Endothelial cell of umbilical vein (primary cell): Measurements from ENCODE around the gene CYB5D1. TPM values are rescaled to one million over a fixed set of nuclear protein-coding genes. Genes with fewer than 3 reads are reported as not detected.

Source experiments
- BruUV-seq: library from RNA; stranded (reverse); fragments of 400-500 nt; replicated peaks from 2 replicates; lab custom pipeline; 2021; lab: Mats Ljungman, UMichigan
- CTCF ChIA-PET: fragments of 300-600, 350-600 bp; sonication (Branson Sonifier 250); formaldehyde crosslinking; loops from one replicate; lab custom pipeline; 2021; ENCODE audit warnings: antibody characterized with exemption, inconsistent platforms; lab: Charles Lee
- POLR2A ChIA-PET: fragments of 300-600, 350-600 bp; sonication (Branson Sonifier 250); formaldehyde crosslinking; loops from one replicate; lab custom pipeline; 2021; ENCODE audit warnings: antibody characterized with exemption, inconsistent platforms; lab: Charles Lee
- DNase-seq: peaks from one replicate; pipeline ENCODE4 v3.0.0-alpha.2; 2011; ENCODE audit warnings: low read depth, low spot score
- FAIRE-seq: peaks from 2 replicates; lab custom pipeline; 2011; peaks lifted over from hg19 to GRCh38; lab: Jason Lieb, UNC
- H2AFZ ChIP-seq: 2 replicates; pipeline ENCODE4 v1.6.0; 2012; ENCODE audit warnings: low read depth, low read length, control low read depth, inconsistent platforms
- H3K27ac ChIP-seq: 2 replicates; pipeline ENCODE4 v1.5.1; 2011; ENCODE audit warnings: low read depth, mild to moderate bottlenecking, control low read depth, low read length, moderate library complexity; ENCODE audit not compliant: insufficient read depth
- H3K27me3 ChIP-seq, 2 experiments: 2 replicates each; pipeline versions ENCODE4 v1.6.0 to v1.6.1; 2011; ENCODE audit warnings: low read length in 2 of 2, mixed read lengths in 1 of 2; ENCODE audit not compliant: control insufficient read depth in 2 of 2, insufficient read depth in 2 of 2
- H3K36me3 ChIP-seq, 2 experiments: 2 replicates in 1 of 2; 3 replicates in 1 of 2; pipeline ENCODE4 v1.5.1; 2011; ENCODE audit warnings: low read length in 2 of 2, mild to moderate bottlenecking in 1 of 2, moderate library complexity in 1 of 2; ENCODE audit not compliant: control insufficient read depth in 2 of 2, insufficient read depth in 2 of 2; ENCODE audit errors: extremely low read depth in 1 of 2
- H3K4me1 ChIP-seq: 3 replicates; pipeline ENCODE4 v1.5.1; 2011; ENCODE audit warnings: mild to moderate bottlenecking, low read length; ENCODE audit not compliant: control insufficient read depth, insufficient read depth; ENCODE audit errors: extremely low read depth
- H3K4me2 ChIP-seq: 2 replicates; pipeline ENCODE4 v1.6.1; 2011; ENCODE audit warnings: low read length, control low read depth, mixed read lengths; ENCODE audit not compliant: insufficient read depth
- H3K4me3 ChIP-seq, 3 experiments: fragments of 200-600 bp in 1 of 3; sonication (generic), shearing (Covaris generic) in 1 of 3; replicated peaks in 1 of 3; 2 replicates each; pipeline ENCODE4 v1.5.1; 2011 to 2016; ENCODE audit warnings: control low read depth in 3 of 3, low read length in 3 of 3, mild to moderate bottlenecking in 2 of 3, inconsistent platforms in 1 of 3, low read depth in 1 of 3, moderate library complexity in 1 of 3; ENCODE audit not compliant: insufficient read depth in 1 of 3
- H3K79me2 ChIP-seq: 2 replicates; pipeline ENCODE4 v1.6.0; 2012; ENCODE audit warnings: low read length, inconsistent platforms; ENCODE audit not compliant: control insufficient read depth, insufficient read depth
- H3K9ac ChIP-seq: replicated peaks from 2 replicates; pipeline ENCODE3; 2011; ENCODE audit warnings: low read length, control low read depth; ENCODE audit not compliant: insufficient read depth; ENCODE audit errors: extremely low read depth
- H3K9me1 ChIP-seq: replicated peaks from 3 replicates; pipeline ENCODE4 v1.6.0; 2011; ENCODE audit warnings: mild to moderate bottlenecking, low read length; ENCODE audit not compliant: control insufficient read depth, insufficient read depth; ENCODE audit errors: extremely low read depth
- H3K9me3 ChIP-seq: replicated peaks from 2 replicates; pipeline ENCODE4 v1.5.1; 2012; ENCODE audit warnings: low read length, inconsistent platforms; ENCODE audit not compliant: control insufficient read depth, insufficient read depth
- H4K20me1 ChIP-seq: replicated peaks from 2 replicates; pipeline ENCODE3; 2011; ENCODE audit warnings: mild to moderate bottlenecking, low read length; ENCODE audit not compliant: control insufficient read depth, insufficient read depth; ENCODE audit errors: extremely low read depth
- CTCF ChIP-seq, 2 donors: IDR thresholded peaks; 1 replicate in 1 of 2; 2 replicates in 1 of 2; pipeline ENCODE4 v1.5.1; 2011; ENCODE audit warnings: low read length in 2 of 2, mild to moderate bottlenecking in 2 of 2, moderate library complexity in 2 of 2, control low read depth in 1 of 2, inconsistent platforms in 1 of 2, low read depth in 1 of 2; ENCODE audit not compliant: insufficient read depth in 1 of 2; ENCODE audit errors: extremely low read depth in 1 of 2
- EZH2 ChIP-seq: IDR thresholded peaks from 2 replicates; pipeline ENCODE4 v1.6.1; 2012; ENCODE audit warnings: borderline replicate concordance, low read depth, mild to moderate bottlenecking, moderate library complexity, low read length, inconsistent platforms; ENCODE audit not compliant: severe bottlenecking
- FOS ChIP-seq: IDR thresholded peaks from 2 replicates; pipeline ENCODE4 v1.6.1; 2011; ENCODE audit warnings: mild to moderate bottlenecking, low read length, moderate library complexity, borderline replicate concordance; ENCODE audit not compliant: insufficient read depth
- GATA2 ChIP-seq: IDR thresholded peaks from 2 replicates; pipeline ENCODE4 v1.7.0; 2011; ENCODE audit warnings: low read depth, mild to moderate bottlenecking, moderate library complexity, mixed read lengths, low read length; ENCODE audit not compliant: insufficient read length, insufficient read depth
- JUN ChIP-seq: IDR thresholded peaks from 2 replicates; pipeline ENCODE4 v1.6.1; 2011; ENCODE audit warnings: borderline replicate concordance, low read depth; ENCODE audit not compliant: insufficient read length, insufficient read depth
- MAX ChIP-seq: IDR thresholded peaks from 2 replicates; pipeline ENCODE4 v1.6.1; 2011; ENCODE audit not compliant: insufficient read depth, insufficient read length
- MYC ChIP-seq: IDR thresholded peaks from one replicate; pipeline ENCODE4 v1.6.1; 2011; ENCODE audit warnings: mild to moderate bottlenecking, low read depth, low read length
- POLR2A ChIP-seq: IDR thresholded peaks from 2 replicates; pipeline ENCODE4 v1.6.1; 2012; ENCODE audit warnings: low read depth, mild to moderate bottlenecking, control low read depth, low read length
- POLR2AphosphoS5 ChIP-seq: IDR thresholded peaks from 2 replicates; pipeline ENCODE4 v1.6.1; 2012; ENCODE audit warnings: low read depth, mild to moderate bottlenecking, control low read depth, low read length, moderate library complexity; ENCODE audit not compliant: insufficient read depth
- dilution Hi-C: fragments of 300-500 bp; cut with MboI; formaldehyde crosslinking; loops from one replicate; pipeline ENCODE4 v1.15.0; 2019; ENCODE audit warnings: low sequenced_read_pairs; ENCODE audit not compliant: extremely low pct_ligation_motif_present
- intact Hi-C: fragments of 100-400 bp; cut with micrococcal nuclease; formaldehyde crosslinking; loops from one replicate; pipeline ENCODE4 v1.10.0; 2022
- polyA plus RNA-seq, 4 experiments: library from polyadenylated mRNA; depleted of rRNA in 3 of 4; stranded (reverse) in 3 of 4; unstranded in 1 of 4; fragments of >200 nt; gene quantifications; 2 replicates each; pipeline versions ENCODE4 v1.2.1 to v1.2.3, GENCODE V29; 2011 to 2012; ENCODE audit warnings: missing spikeins in 1 of 4
- total RNA-seq: library from RNA; stranded (reverse); gene quantifications from 2 replicates; pipeline ENCODE4 v1.2.3, GENCODE V29; 2021

Gene CYB5D1
- total and polyA plus RNA-seq, 2 donors (not counting 3 experiments of a cell fraction or from before 2014, with no cell fraction given): 9.4 to 18.1 TPM

DNA sequence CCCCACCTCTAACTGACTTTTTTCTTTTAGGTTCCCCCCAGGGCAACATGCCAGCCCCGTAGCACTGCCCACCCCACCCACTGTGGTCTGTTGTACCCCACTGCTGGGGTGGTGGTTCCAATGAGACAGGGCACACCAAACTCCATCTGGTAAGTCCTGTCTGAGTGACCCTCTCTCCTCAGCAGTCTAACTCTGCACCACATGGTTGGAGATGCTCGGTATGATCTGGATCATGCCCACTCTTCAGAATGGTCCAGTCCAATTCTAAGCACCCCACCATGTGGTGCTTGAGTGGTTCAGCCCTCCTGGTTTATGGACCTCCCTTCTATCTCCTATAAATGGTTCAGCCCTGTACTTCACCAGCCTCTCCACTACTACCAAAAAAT is 17.9 kb upstream of the CYB5D1 start:
- FAIRE-seq: no peak
- H3K27ac ChIP-seq: no peak overlapping the region
- intact Hi-C loops: loop anchor here (5.0 to 10.0 kb wide), 4 partner anchors 153 to 282 kb away; partner anchors contain the start of genes FXR2, HES7, TP53 and WRAP53
- no TSS peak for BruUV-seq
- H3K4me2 ChIP-seq: no peak overlapping the region
- peaks cover 3% of the 10 kb centered on the region for H3K79me2 ChIP-seq
- H3K36me3 ChIP-seq: peaks cover 0 to 2% of the 10 kb centered on the region in 2 experiments
- H4K20me1 ChIP-seq: no peaks in the 10 kb centered on the region
- TF ChIP-seq GATA2 (no peak), MAX (no peak), FOS (no peak), POLR2A (no peak), CTCF (IDR thresholded peaks at IDR 0.05; ENCODE audit: extremely low read depth in 1 of 2, insufficient read depth in 1 of 2, low read depth in 1 of 2, low read length in 2 of 2) (no peak), MYC (no peak), JUN (no peak), EZH2 (no peak), POLR2AphosphoS5 (no peak)
- no peaks in the 10 kb centered on the region for H3K27me3 ChIP-seq
- no peaks in the 10 kb centered on the region for H3K9me1 ChIP-seq
- H3K9ac ChIP-seq: no peak overlapping the region
- ChIA-PET CTCF (no interaction called here), POLR2A (no interaction called here)
- H2AFZ ChIP-seq: no peak overlapping the region
- H3K4me1 ChIP-seq: peaks cover 36% of the 10 kb centered on the region
- no peak for DNase-seq
- dilution Hi-C loops: no loop called here
- no peak overlapping the region for H3K4me3 ChIP-seq
- no peaks in the 10 kb centered on the region for H3K9me3 ChIP-seq
